ENCODE results near the gene HSPA1B.
A peak's percentile ranks its signal among the peaks of the same experiment; 100 is the strongest.

The HSPA1B gene

DNA sequence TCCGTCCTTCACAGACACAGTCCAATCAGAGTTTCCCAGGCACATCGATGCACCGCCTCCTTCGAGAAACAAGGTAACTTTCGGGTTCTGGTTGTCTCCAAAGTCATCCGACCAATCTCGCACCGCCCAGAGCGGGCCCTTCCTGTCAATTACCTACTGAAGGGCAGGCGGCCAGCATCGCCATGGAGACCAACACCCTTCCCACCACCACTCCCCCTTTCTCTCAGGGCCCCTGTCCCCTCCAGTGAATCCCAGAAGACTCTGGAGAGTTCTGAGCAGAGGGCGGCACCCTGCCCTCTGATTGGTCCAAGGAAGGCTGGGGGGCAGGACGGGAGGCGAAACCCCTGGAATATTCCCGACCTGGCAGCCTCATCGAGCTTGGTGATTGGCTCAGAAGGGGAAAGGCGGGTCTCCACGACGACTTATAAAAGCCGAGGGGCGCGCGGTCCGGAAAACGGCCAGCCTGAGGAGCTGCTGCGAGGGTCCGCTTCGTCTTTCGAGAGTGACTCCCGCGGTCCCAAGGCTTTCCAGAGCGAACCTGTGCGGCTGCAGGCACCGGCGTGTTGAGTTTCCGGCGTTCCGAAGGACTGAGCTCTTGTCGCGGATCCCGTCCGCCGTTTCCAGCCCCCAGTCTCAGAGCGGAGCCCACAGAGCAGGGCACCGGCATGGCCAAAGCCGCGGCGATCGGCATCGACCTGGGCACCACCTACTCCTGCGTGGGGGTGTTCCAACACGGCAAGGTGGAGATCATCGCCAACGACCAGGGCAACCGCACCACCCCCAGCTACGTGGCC is at the start of gene HSPA1B:
Gene HSPA1B, plus strand, starts transcription at position 453 of the 794 bp plus-strand sequence. Its CDS starts 213 bp downstream, at position 666.
- peak; percentile 89 for DNase-seq (ENCODE audit: extremely low spot score)
- CTCF ChIA-PET: interaction anchor here (1.3 kb wide), 2 partner anchors 21 to 97 kb away, joined by 4 to 5 read pairs; partner anchors contain the start of gene LSM2
- POLR2A ChIA-PET: interaction anchor here (0.6 to 2.4 kb wide), 47 partner anchors 9 to 1442 kb away, joined by 3 to 104 read pairs (median 4); partner anchors contain the start of genes ABHD16A, BAG6, CLIC1 and DDX39B
- peak; percentile 86; the same call in 1 of the 2 replicates for TF ChIP-seq HDGF (IDR thresholded peaks at IDR 0.05; ENCODE audit: borderline replicate concordance)
- no peak for TF ChIP-seq FOXA1 (IDR thresholded peaks at IDR 0.05)
- TF ChIP-seq, protein P1, sequence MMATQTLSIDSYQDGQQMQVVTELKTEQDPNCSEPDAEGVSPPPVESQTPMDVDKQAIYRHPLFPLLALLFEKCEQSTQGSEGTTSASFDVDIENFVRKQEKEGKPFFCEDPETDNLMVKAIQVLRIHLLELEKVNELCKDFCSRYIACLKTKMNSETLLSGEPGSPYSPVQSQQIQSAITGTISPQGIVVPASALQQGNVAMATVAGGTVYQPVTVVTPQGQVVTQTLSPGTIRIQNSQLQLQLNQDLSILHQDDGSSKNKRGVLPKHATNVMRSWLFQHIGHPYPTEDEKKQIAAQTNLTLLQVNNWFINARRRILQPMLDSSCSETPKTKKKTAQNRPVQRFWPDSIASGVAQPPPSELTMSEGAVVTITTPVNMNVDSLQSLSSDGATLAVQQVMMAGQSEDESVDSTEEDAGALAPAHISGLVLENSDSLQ (IDR thresholded peaks at IDR 0.05): peak; percentile 99
- no peak for TF ChIP-seq BHLHE40 (IDR thresholded peaks at IDR 0.05; ENCODE audit: borderline replicate concordance)
- no peak for TF ChIP-seq ARNT (IDR thresholded peaks at IDR 0.05)
- TF ChIP-seq NFRKB (IDR thresholded peaks at IDR 0.05): no peak
- no peak for TF ChIP-seq CTBP1 (IDR thresholded peaks at IDR 0.05; ENCODE audit: borderline replicate concordance)
- TF ChIP-seq ZNF384 (IDR thresholded peaks at IDR 0.05): no peak
- TF ChIP-seq ELF4 (IDR thresholded peaks at IDR 0.05): peak; percentile 91
- TF ChIP-seq L3MBTL2 (conservative IDR thresholded peaks at IDR 0.05): no peak
- no peak for TF ChIP-seq FOXM1 (IDR thresholded peaks at IDR 0.05; ENCODE audit: borderline replicate concordance)

DNA sequence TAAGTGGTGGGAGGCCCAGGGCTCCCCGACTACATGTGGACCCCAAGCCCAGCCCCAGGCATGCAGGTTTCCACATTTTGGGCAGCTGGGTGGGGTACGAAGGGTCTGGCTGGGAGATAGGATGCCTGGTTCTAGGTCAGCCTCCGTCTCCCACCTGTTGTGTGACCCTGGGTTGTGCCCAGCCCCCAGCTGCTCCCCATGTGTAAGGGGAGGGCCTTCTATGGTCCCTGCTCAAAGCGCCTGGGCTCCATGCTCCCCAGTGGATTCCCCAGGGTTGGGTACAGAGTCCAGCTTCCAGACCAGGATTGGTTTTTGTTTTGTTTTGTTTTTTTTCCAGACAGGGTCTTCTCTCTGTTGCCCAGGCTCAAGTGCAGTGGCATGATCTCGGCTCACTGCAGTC is 49.3 kb upstream of the HSPA1B start:
- no peak for DNase-seq (ENCODE audit: extremely low spot score)
- ChIA-PET POLR2A (interaction anchor here (1.1 to 3.8 kb wide), 6 partner anchors 13 to 193 kb away, joined by 3 to 17 read pairs (median 4); partner anchors contain the start of genes ABHD16A, DXO, HSPA1A and HSPA1B), CTCF (interaction anchor here (0.6 to 2.0 kb wide), 3 partner anchors 13 to 57 kb away, joined by 3 to 12 read pairs (median 6); no protein-coding TSS in a partner anchor)
- TF ChIP-seq L3MBTL2 (conservative IDR thresholded peaks at IDR 0.05) (no peak), FOXK2 (IDR thresholded peaks at IDR 0.05) (no peak), ARNT (IDR thresholded peaks at IDR 0.05) (no peak), NFRKB (IDR thresholded peaks at IDR 0.05) (no peak), FOXM1 (IDR thresholded peaks at IDR 0.05; ENCODE audit: borderline replicate concordance) (no peak), HDGF (IDR thresholded peaks at IDR 0.05; ENCODE audit: borderline replicate concordance) (no peak), BHLHE40 (IDR thresholded peaks at IDR 0.05; ENCODE audit: borderline replicate concordance) (no peak), SUZ12 (IDR thresholded peaks at IDR 0.05) (no peak), ELF4 (IDR thresholded peaks at IDR 0.05) (no peak), SP1 (IDR thresholded peaks at IDR 0.05) (no peak), CTBP1 (IDR thresholded peaks at IDR 0.05; ENCODE audit: borderline replicate concordance) (no peak), FOXA1 (IDR thresholded peaks at IDR 0.05) (no peak), TARDBP (IDR thresholded peaks at IDR 0.05) (no peak), LEF1 (IDR thresholded peaks at IDR 0.05; ENCODE audit: borderline replicate concordance) (no peak), ZNF384 (IDR thresholded peaks at IDR 0.05) (no peak)
- TF ChIP-seq, protein P1 (IDR thresholded peaks at IDR 0.05): no peak

DNA sequence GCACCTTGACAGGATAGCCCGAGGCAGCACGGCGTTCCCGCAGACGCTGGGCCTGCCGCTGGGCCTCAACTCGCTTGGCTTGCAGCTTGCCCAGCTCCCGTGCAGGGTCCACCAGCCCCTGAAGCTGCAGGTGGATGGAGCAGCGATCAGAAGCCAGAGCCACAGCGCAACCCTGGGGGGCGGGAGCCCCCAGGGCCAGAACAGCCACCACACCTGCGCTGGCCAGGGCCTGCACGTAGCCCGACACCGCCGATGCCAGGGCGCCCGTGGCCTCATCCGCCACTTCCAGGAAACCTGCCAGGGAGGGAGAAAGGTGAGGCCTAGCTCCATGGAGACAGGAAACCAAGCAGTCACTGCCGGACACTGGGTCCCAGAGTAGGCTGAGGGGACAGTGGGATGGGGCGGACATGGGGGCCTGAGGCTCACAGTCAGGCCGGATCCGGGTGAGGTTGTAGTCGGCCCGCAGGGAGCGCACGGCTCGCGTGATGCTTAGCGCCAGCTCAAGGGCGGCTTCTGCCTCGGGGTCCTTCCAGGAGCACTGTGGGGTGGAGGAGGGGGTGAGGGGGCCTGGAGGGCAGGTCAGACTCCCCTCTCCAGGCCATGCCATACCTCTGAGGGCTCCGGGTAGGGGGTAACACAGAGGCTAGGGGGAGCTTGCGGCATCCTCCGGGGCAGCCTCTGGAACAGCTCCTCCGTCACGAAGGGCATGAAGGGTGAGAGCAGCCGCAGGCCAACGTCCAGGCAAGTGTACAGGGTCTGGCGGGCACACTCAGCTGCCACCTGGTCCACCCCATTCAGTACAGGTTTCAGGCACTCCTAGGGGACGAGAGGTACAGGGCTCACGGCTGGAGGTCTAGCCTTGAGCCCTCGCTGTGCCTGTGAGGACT is 48.3 kb upstream of the HSPA1B start:
- TF ChIP-seq SP1 (IDR thresholded peaks at IDR 0.05): no peak
- no peak for TF ChIP-seq SUZ12 (IDR thresholded peaks at IDR 0.05)
- TF ChIP-seq FOXK2 (IDR thresholded peaks at IDR 0.05): no peak
- TF ChIP-seq, protein P1 (IDR thresholded peaks at IDR 0.05): no peak
- TF ChIP-seq BHLHE40 (IDR thresholded peaks at IDR 0.05; ENCODE audit: borderline replicate concordance): no peak
- no peak for TF ChIP-seq HDGF (IDR thresholded peaks at IDR 0.05; ENCODE audit: borderline replicate concordance)
- no peak for TF ChIP-seq CTBP1 (IDR thresholded peaks at IDR 0.05; ENCODE audit: borderline replicate concordance)
- TF ChIP-seq NFRKB (IDR thresholded peaks at IDR 0.05): no peak
- no peak for TF ChIP-seq ZNF384 (IDR thresholded peaks at IDR 0.05)
- no peak for TF ChIP-seq ELF4 (IDR thresholded peaks at IDR 0.05)
- TF ChIP-seq TARDBP (IDR thresholded peaks at IDR 0.05): no peak
- TF ChIP-seq L3MBTL2 (conservative IDR thresholded peaks at IDR 0.05): no peak
- no peak for TF ChIP-seq ARNT (IDR thresholded peaks at IDR 0.05)
- no peak for TF ChIP-seq LEF1 (IDR thresholded peaks at IDR 0.05; ENCODE audit: borderline replicate concordance)
- no peak for TF ChIP-seq FOXA1 (IDR thresholded peaks at IDR 0.05)
- no peak for TF ChIP-seq FOXM1 (IDR thresholded peaks at IDR 0.05; ENCODE audit: borderline replicate concordance)
- ChIA-PET CTCF (interaction anchor here (0.9 to 2.0 kb wide), 2 partner anchors 9 to 12 kb away, joined by 4 to 12 read pairs; no protein-coding TSS in a partner anchor), POLR2A (interaction anchor here (1.3 to 3.8 kb wide), 3 partner anchors 27 to 48 kb away, joined by 3 to 17 read pairs (median 4); partner anchors contain the start of genes HSPA1B and LSM2)
- DNase-seq (ENCODE audit: extremely low spot score): no peak

DNA sequence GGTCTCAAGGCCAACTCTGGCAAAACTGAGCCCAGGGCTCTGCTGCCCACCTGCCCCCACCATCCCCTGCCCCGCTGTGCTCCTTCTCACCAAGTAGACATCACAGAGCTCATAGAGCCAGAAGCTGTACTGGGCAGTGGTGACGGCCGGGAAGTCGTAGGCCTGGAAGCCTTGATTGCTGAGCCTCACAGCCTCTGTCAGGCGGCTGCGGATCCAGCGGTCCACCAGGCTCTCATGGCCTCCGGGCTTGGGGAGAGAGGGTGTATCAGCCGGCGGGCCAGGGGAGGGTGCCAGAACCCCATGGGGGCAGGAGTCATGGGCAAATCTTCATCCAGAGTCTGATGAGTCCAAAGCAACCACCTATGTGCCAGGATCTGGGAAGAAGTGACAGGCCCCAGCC is 47.6 kb upstream of the HSPA1B start:
- no peak for DNase-seq (ENCODE audit: extremely low spot score)
- CTCF ChIA-PET: interaction anchor here (1.7 kb wide), 1 partner anchor 11 kb away, joined by 6 read pairs; no protein-coding TSS in a partner anchor
- TF ChIP-seq ELF4 (IDR thresholded peaks at IDR 0.05): no peak
- TF ChIP-seq, protein P1 (IDR thresholded peaks at IDR 0.05): no peak
- TF ChIP-seq FOXM1 (IDR thresholded peaks at IDR 0.05; ENCODE audit: borderline replicate concordance): no peak
- no peak for TF ChIP-seq FOXK2 (IDR thresholded peaks at IDR 0.05)
- TF ChIP-seq ARNT (IDR thresholded peaks at IDR 0.05): no peak
- TF ChIP-seq LEF1 (IDR thresholded peaks at IDR 0.05; ENCODE audit: borderline replicate concordance): no peak
- POLR2A ChIA-PET: interaction anchor here (1.3 to 3.8 kb wide), 3 partner anchors 26 to 48 kb away, joined by 3 to 17 read pairs (median 4); partner anchors contain the start of genes HSPA1B and LSM2
